Vagina (tissue), 2 donors: ENCODE measurements around the gene RUFY3. TPM values are rescaled to one million over a fixed set of nuclear protein-coding genes. Genes with fewer than 3 reads are reported as not detected.
"Not testable (repeated sequence)": the region's sequence is repeated elsewhere in the genome, so short reads cannot be mapped to it uniquely, and the experiment has no call there.

ENCODE experiments used
- DNase-seq, 2 donors: peaks; one replicate each; pipeline ENCODE4 v3.0.0-alpha.2; 2017; ENCODE audit errors: extremely low spot score in 2 of 2
- H3K27ac ChIP-seq: fragments of 200-600 bp; sonication (generic); one replicate; pipeline ENCODE4 v1.5.1; 2019
- H3K27me3 ChIP-seq: fragments of 200-600 bp; sonication (generic); one replicate; pipeline ENCODE4 v1.5.1; 2019
- H3K36me3 ChIP-seq, 2 donors: fragments of 200-600 bp; sonication (generic); one replicate each; pipeline ENCODE4 v1.5.1; 2017 to 2019
- H3K4me1 ChIP-seq: fragments of 200-600 bp; sonication (generic); one replicate; pipeline ENCODE4 v1.5.1; 2019
- H3K4me3 ChIP-seq, 2 donors: fragments of 200-600 bp; sonication (generic); 1 replicate in 1 of 2; 2 replicates in 1 of 2; pipeline ENCODE4 v1.5.1; 2016 to 2019
- H3K9me3 ChIP-seq: fragments of 200-600 bp; sonication (generic); one replicate; pipeline ENCODE4 v1.5.1; 2019
- POLR2A ChIP-seq, 2 donors: fragments of 450-650 bp; IDR thresholded peaks; one replicate each; pipeline ENCODE4 v1.6.1; 2017; ENCODE audit warnings: antibody characterized with exemption in 2 of 2, mild to moderate bottlenecking in 2 of 2, moderate library complexity in 2 of 2
- POLR2AphosphoS5 ChIP-seq, 2 donors: sonication (generic); formaldehyde crosslinking; IDR thresholded peaks; one replicate each; pipeline ENCODE4 v1.9.0; 2017; ENCODE audit warnings: antibody characterized with exemption in 2 of 2, mild to moderate bottlenecking in 2 of 2, low read depth in 1 of 2; ENCODE audit not compliant: insufficient read depth in 1 of 2
- intact Hi-C: fragments of 100-400 bp; cut with DNase I; formaldehyde crosslinking; loops from one replicate; pipeline ENCODE4 v1.15.1; 2023
- total RNA-seq: library from RNA; depleted of rRNA; stranded (reverse); fragments of >200 nt; gene quantifications from one replicate; pipeline ENCODE4 v1.2.3, GENCODE V29; 2016
- TF ChIP-seq, protein P1 (sequence below), 3 experiments: fragments of 450-650 bp in 2 of 3; fragments of 200-600 bp in 1 of 3; sonication (generic) in 1 of 3; IDR thresholded peaks; one replicate each; pipeline ENCODE4 v1.5.1; 2017 to 2019; ENCODE audit warnings: antibody characterized with exemption in 3 of 3, mild to moderate bottlenecking in 2 of 3, moderate library complexity in 2 of 3

Gene RUFY3
- total RNA-seq, 1 donor from 2014 or later: 71.2 TPM

DNA sequence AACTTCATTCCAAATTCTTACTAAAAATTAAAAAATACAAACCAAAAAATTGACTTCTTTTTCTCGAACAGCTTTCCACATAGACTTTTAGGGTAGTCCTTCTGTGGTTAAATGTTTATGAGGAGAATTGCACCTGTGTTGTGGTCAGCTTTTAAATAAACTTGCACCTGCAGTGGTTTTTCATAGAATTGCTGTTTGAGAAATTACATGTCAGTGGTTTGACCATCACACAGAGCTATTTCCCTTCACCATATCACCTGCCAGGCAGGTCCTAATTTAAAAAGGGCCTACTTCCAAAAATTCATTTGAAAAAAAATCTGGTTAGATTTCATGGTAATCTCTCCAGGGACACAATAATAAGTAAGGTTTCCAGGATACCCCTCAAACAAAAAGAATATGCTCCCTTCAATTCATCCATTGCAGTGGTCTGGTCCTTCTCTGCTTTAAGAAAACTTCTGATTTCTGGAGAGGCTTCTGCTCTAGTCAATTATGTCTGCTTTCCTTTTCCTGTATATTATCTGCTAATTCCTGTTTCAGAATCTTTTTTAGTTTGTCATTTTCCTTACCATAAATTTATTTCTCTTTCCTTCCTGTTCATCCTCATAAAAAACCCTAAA is 43.3 kb upstream of the RUFY3 start:
- H3K27me3 ChIP-seq: no peaks in the 10 kb centered on the region
- no peaks in the 10 kb centered on the region for H3K36me3 ChIP-seq
- no peak for DNase-seq
- no peak for TF ChIP-seq POLR2AphosphoS5 (IDR thresholded peaks at IDR 0.05; ENCODE audit: insufficient read depth in 1 of 2, low read depth in 1 of 2)
- TF ChIP-seq, protein P1, sequence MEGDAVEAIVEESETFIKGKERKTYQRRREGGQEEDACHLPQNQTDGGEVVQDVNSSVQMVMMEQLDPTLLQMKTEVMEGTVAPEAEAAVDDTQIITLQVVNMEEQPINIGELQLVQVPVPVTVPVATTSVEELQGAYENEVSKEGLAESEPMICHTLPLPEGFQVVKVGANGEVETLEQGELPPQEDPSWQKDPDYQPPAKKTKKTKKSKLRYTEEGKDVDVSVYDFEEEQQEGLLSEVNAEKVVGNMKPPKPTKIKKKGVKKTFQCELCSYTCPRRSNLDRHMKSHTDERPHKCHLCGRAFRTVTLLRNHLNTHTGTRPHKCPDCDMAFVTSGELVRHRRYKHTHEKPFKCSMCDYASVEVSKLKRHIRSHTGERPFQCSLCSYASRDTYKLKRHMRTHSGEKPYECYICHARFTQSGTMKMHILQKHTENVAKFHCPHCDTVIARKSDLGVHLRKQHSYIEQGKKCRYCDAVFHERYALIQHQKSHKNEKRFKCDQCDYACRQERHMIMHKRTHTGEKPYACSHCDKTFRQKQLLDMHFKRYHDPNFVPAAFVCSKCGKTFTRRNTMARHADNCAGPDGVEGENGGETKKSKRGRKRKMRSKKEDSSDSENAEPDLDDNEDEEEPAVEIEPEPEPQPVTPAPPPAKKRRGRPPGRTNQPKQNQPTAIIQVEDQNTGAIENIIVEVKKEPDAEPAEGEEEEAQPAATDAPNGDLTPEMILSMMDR (IDR thresholded peaks at IDR 0.05): no peak
- TF ChIP-seq POLR2A (IDR thresholded peaks at IDR 0.05): no peak
- no peak overlapping the region for H3K4me3 ChIP-seq
- no peak overlapping the region for H3K27ac ChIP-seq
- H3K4me1 ChIP-seq: no peaks in the 10 kb centered on the region
- no peaks in the 10 kb centered on the region for H3K9me3 ChIP-seq
- intact Hi-C loops: no loop called here

DNA sequence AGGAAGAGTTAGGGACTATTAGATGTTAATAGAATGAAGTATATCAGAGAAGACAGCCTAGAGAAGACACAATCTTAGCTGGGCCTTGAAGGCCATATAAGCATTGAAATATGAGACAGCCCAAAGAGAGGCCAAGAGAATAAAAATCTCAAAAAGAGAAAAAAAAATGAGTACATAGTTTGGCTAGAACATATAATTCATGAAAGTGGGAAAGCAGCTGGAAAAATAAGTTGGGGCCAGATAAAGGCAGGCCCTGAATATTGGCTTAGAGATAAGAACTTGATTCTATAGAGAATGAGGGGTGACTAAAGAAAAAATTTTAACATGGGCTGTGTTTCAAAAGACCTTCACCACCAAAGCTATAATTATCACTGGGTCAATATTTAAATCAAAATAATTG is 40.8 kb upstream of the RUFY3 start:
- DNase-seq: no peak
- Histone ChIP-seq H3K27me3 (no peaks in the 10 kb centered on the region), H3K9me3 (no peaks in the 10 kb centered on the region), H3K36me3 (no peaks in the 10 kb centered on the region), H3K4me3 (no peak overlapping the region), H3K4me1 (no peaks in the 10 kb centered on the region), H3K27ac (no peak overlapping the region)
- intact Hi-C loops: no loop called here
- no peak for TF ChIP-seq POLR2A (IDR thresholded peaks at IDR 0.05)
- no peak for TF ChIP-seq POLR2AphosphoS5 (IDR thresholded peaks at IDR 0.05; ENCODE audit: insufficient read depth in 1 of 2, low read depth in 1 of 2)
- TF ChIP-seq, protein P1 (IDR thresholded peaks at IDR 0.05): no peak

DNA sequence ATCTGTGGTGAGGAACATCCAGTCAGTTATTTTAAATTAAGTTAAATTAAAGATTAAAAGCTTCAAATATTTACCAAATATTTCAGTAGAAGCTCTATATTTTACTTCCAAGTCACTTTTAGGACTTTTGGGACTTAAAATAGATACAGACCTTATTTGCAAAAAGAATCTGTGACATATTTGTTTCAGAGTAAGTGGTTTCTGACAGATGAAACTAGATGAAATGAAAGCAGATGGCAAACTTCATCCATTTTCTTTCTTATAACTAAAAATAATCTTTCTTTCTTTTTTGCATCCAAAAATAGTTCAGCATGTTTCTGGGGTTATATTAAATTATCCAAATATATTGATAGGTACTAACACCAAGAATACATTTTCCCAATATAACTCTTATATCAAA is 40.1 kb upstream of the RUFY3 start:
- Histone ChIP-seq H3K9me3 (no peaks in the 10 kb centered on the region), H3K36me3 (no peaks in the 10 kb centered on the region), H3K27ac (no peak overlapping the region), H3K27me3 (no peaks in the 10 kb centered on the region), H3K4me3 (no peak overlapping the region), H3K4me1 (no peaks in the 10 kb centered on the region)
- intact Hi-C loops: no loop called here
- TF ChIP-seq, protein P1 (IDR thresholded peaks at IDR 0.05): no peak
- TF ChIP-seq POLR2A (IDR thresholded peaks at IDR 0.05) (no peak), POLR2AphosphoS5 (IDR thresholded peaks at IDR 0.05; ENCODE audit: insufficient read depth in 1 of 2, low read depth in 1 of 2) (no peak)
- DNase-seq: no peak

DNA sequence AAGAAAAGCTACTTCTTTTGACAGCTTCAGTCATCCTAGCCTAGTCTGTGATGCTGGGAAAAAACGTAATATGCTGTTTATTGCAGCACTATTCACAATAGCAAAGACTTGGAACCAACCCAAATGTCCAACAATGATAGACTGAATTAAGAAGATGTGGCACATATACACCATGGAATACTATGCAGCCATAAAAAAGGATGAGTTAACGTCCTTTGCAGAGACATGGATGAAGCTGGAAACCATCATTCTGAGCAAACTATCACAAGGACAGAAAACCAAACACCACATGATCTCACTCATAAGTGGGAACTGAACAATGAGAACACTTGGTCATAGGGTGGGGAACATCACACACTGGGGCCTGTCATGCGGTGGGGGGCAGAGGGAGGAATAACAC is 39.6 kb upstream of the RUFY3 start:
- H3K4me1 ChIP-seq, DNase-seq, H3K27me3 ChIP-seq, H3K36me3 ChIP-seq, H3K27ac ChIP-seq, H3K9me3 ChIP-seq, intact Hi-C loops, H3K4me3 ChIP-seq: not testable (repeated sequence)

DNA sequence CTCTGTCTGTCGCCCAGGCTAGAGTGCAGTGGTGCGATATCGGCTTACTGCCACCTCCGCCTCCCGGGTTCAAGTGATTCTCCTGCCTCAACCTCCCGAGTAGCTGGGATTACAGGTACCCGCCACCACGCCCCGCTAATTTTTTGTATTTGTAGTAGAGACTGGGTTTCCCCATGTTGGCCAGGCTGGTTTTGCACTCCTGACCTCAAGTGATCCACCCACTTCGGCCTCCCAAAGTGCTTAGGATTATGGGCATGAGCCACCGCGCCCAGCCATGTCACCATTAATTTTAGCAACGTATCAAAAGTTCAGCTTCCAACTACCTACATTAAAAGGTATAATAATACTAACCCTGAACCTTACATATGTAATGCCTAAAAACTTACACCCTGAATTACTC is 34.4 kb upstream of the RUFY3 start:
- Histone ChIP-seq H3K27me3 (no peaks in the 10 kb centered on the region), H3K4me3 (peak overlapping the region; percentile 65 to 81), H3K4me1 (peaks cover 35% of the 10 kb centered on the region), H3K27ac (peak overlapping the region; percentile 82), H3K9me3 (no peaks in the 10 kb centered on the region), H3K36me3 (no peaks in the 10 kb centered on the region)
- intact Hi-C loops: no loop called here
- DNase-seq: no peak
- TF ChIP-seq POLR2A (IDR thresholded peaks at IDR 0.05) (no peak), POLR2AphosphoS5 (IDR thresholded peaks at IDR 0.05; ENCODE audit: insufficient read depth in 1 of 2, low read depth in 1 of 2) (no peak)
- TF ChIP-seq, protein P1 (IDR thresholded peaks at IDR 0.05): no peak
